Mesothelial cell of epicardium (in vitro differentiated cells): ENCODE data around the gene ULK4. TPM values are rescaled to one million over a fixed set of nuclear protein-coding genes. Genes with fewer than 3 reads are reported as not detected.

Experiments
- DNase-seq, 2 experiments: peaks; one replicate each; pipeline ENCODE4 v3.0.0; 2021; ENCODE audit warnings: low spot score in 2 of 2; ENCODE audit not compliant: unreplicated experiment in 2 of 2
- H3K27ac Mint-ChIP-seq: 2 replicates; pipeline ENCODE4 v1.8.0; 2021; ENCODE audit warnings: mixed read lengths
- H3K27me3 Mint-ChIP-seq: 2 replicates; pipeline ENCODE4 v1.8.0; 2021; ENCODE audit warnings: low read depth, mixed read lengths
- H3K36me3 Mint-ChIP-seq: 2 replicates; pipeline ENCODE4 v1.8.0; 2021; ENCODE audit warnings: mixed read lengths
- H3K4me1 Mint-ChIP-seq: 2 replicates; pipeline ENCODE4 v1.8.0; 2021; ENCODE audit warnings: mixed read lengths
- H3K4me3 Mint-ChIP-seq: 2 replicates; pipeline ENCODE4 v1.8.0; 2021; ENCODE audit warnings: mild to moderate bottlenecking, moderate library complexity, mixed read lengths
- H3K9me3 Mint-ChIP-seq: 2 replicates; pipeline ENCODE4 v1.8.0; 2021; ENCODE audit warnings: mixed read lengths
- CTCF ChIP-seq: fragments of 200-600 bp; sonication (generic); IDR thresholded peaks from one replicate; pipeline ENCODE4 v1.5.0; 2021; ENCODE audit warnings: antibody characterized with exemption; ENCODE audit not compliant: unreplicated experiment
- total RNA-seq: library from RNA; stranded (reverse); gene quantifications from 3 replicates; pipeline ENCODE4 v1.2.1, GENCODE V29; 2021

ULK4 gene
- total RNA-seq, 1 donor from 2014 or later = 10.7 TPM

- H3K27me3 Mint-ChIP-seq = no peaks in the 10 kb centered on the region
- TF ChIP-seq CTCF = no peak
- no peak overlapping the region for H3K4me3 Mint-ChIP-seq
- peaks cover 8% of the 10 kb centered on the region for H3K9me3 Mint-ChIP-seq
- peaks cover 2% of the 10 kb centered on the region for H3K36me3 Mint-ChIP-seq
- no peak overlapping the region for H3K27ac Mint-ChIP-seq
- H3K4me1 Mint-ChIP-seq = no peaks in the 10 kb centered on the region
- no peak for DNase-seq
Measured at GRCh38 chr3:41519746-41520145, 442.2 kb downstream of the ULK4 start.

- Mint-ChIP-seq H3K36me3 (peaks cover 2% of the 10 kb centered on the region), H3K27ac (no peak overlapping the region), H3K4me3 (no peak overlapping the region), H3K27me3 (no peaks in the 10 kb centered on the region), H3K4me1 (no peaks in the 10 kb centered on the region), H3K9me3 (peaks cover 8% of the 10 kb centered on the region)
- DNase-seq = no peak
- no peak for TF ChIP-seq CTCF
Measured at GRCh38 chr3:41518626-41519025, 443.3 kb downstream of the ULK4 start.

- Mint-ChIP-seq H3K27me3 (no peaks in the 10 kb centered on the region), H3K9me3 (peaks cover 49% of the 10 kb centered on the region), H3K36me3 (peaks cover 18% of the 10 kb centered on the region), H3K4me1 (no peaks in the 10 kb centered on the region), H3K4me3 (no peak overlapping the region), H3K27ac (no peak overlapping the region)
- DNase-seq = no peak
- no peak for TF ChIP-seq CTCF
Measured at GRCh38 chr3:41508063-41508696, 453.7 kb downstream of the ULK4 start.

GRCh38 chr3:41507336-41508062, 454.4 kb downstream of the ULK4 start:
- H3K36me3 Mint-ChIP-seq = peaks cover 11% of the 10 kb centered on the region
- H3K27me3 Mint-ChIP-seq = no peaks in the 10 kb centered on the region
- no peak overlapping the region for H3K27ac Mint-ChIP-seq

GRCh38 chr3:41503998-41504623, 457.8 kb downstream of the ULK4 start:
- Mint-ChIP-seq H3K4me1 (no peaks in the 10 kb centered on the region), H3K27ac (no peak overlapping the region), H3K36me3 (peaks cover 8% of the 10 kb centered on the region), H3K9me3 (peaks cover 10% of the 10 kb centered on the region), H3K27me3 (no peaks in the 10 kb centered on the region), H3K4me3 (no peak overlapping the region)
- no peak for TF ChIP-seq CTCF
- no peak for DNase-seq

More at GRCh38 chr3:41507336-41508062, 454.4 kb downstream of the ULK4 start:
- H3K4me1 Mint-ChIP-seq = no peaks in the 10 kb centered on the region
- peaks cover 42% of the 10 kb centered on the region for H3K9me3 Mint-ChIP-seq
- H3K4me3 Mint-ChIP-seq = no peak overlapping the region
- no peak for TF ChIP-seq CTCF
- no peak for DNase-seq
